GM18909 (cell line): ENCODE measurements around the gene CHFR.
A peak's percentile ranks its signal among the peaks of the same experiment; 100 is the strongest.
"Not testable (repeated sequence)": the region's sequence is repeated elsewhere in the genome, so short reads cannot be mapped to it uniquely, and the experiment has no call there.

Experiments
- ATAC-seq: cut with Tn5 transposase; IDR thresholded peaks from one replicate; pipeline ENCODE4 v1.9.1; 2021; ENCODE audit warnings: mild to moderate bottlenecking; ENCODE audit not compliant: unreplicated experiment, poor library complexity

Gene CHFR

GRCh38 chr12:132887513-132888351, at the start of gene CHFR:
TSS of gene CHFR (minus strand) at chr12:132887605. CDS start at chr12:132887328, 277 bp downstream.
- ATAC-seq: peak; percentile 98

- ATAC-seq: not testable (repeated sequence)
Measured at GRCh38 chr12:132936921-132937320, 49.5 kb upstream of the CHFR start.

- no peak for ATAC-seq
Measured at GRCh38 chr12:132936163-132936562, 48.8 kb upstream of the CHFR start.

GRCh38 chr12:132926415-132926833, 39.0 kb upstream of the CHFR start:
- no peak for ATAC-seq

GRCh38 chr12:132925597-132926414, 38.4 kb upstream of the CHFR start:
- ATAC-seq: no peak

- ATAC-seq: no peak
Measured at GRCh38 chr12:132924356-132924755, 37.0 kb upstream of the CHFR start.

- no peak for ATAC-seq
Measured at GRCh38 chr12:132923356-132923909, 36.0 kb upstream of the CHFR start.

- no peak for ATAC-seq
Measured at GRCh38 chr12:132922676-132923075, 35.3 kb upstream of the CHFR start.

GRCh38 chr12:132921685-132922084, 34.3 kb upstream of the CHFR start:
- ATAC-seq: no peak

GRCh38 chr12:132918680-132919079, 31.3 kb upstream of the CHFR start:
- ATAC-seq: no peak

GRCh38 chr12:132909030-132909368, 21.6 kb upstream of the CHFR start:
- no peak for ATAC-seq

- ATAC-seq: peak; percentile 92
Measured at GRCh38 chr12:132908145-132909029, 21.0 kb upstream of the CHFR start.

GRCh38 chr12:132907789-132908144, 20.4 kb upstream of the CHFR start:
- ATAC-seq: not testable (repeated sequence)

- ATAC-seq: no peak
Measured at GRCh38 chr12:132907216-132907615, 19.8 kb upstream of the CHFR start.

- ATAC-seq: no peak
Measured at GRCh38 chr12:132904718-132905328, 17.4 kb upstream of the CHFR start.

- ATAC-seq: no peak
Measured at GRCh38 chr12:132899033-132899432, 11.6 kb upstream of the CHFR start.

- no peak for ATAC-seq
Measured at GRCh38 chr12:132888852-132889251, 1.4 kb upstream of the CHFR start.

GRCh38 chr12:132886529-132887477, 602 bp downstream of the CHFR start:
- peak; percentile 31 for ATAC-seq

GRCh38 chr12:132881818-132882217, 5.6 kb downstream of the CHFR start:
- ATAC-seq: no peak
